ENCODE measurements around the gene FAM149A. TPM values are rescaled to one million over a fixed set of nuclear protein-coding genes. Genes with fewer than 3 reads are reported as not detected.

The FAM149A gene
- total RNA-seq, 1 donor from 2014 or later, result 9.8 TPM

DNA sequence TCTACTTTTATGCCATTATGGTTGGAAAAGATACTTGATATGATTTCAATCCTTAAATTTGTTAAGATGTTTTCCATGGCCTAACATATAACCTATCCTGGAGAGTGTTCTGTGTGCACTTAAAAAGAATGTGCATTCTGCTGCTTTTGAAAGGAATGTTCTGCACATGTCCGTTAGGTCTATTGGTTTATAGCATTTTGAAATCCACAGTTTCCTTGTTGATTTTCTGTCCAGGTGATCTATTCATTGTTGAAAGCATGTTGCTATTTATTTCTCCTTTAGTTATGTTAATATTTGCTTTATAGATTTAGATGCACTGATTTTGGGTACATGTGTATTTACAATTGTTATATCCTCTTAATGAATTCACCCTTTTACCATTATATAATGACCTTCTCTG lies 117.1 kb downstream of the FAM149A start:
- no peaks in the 10 kb centered on the region for H3K36me3 ChIP-seq
- TF ChIP-seq, protein P1, sequence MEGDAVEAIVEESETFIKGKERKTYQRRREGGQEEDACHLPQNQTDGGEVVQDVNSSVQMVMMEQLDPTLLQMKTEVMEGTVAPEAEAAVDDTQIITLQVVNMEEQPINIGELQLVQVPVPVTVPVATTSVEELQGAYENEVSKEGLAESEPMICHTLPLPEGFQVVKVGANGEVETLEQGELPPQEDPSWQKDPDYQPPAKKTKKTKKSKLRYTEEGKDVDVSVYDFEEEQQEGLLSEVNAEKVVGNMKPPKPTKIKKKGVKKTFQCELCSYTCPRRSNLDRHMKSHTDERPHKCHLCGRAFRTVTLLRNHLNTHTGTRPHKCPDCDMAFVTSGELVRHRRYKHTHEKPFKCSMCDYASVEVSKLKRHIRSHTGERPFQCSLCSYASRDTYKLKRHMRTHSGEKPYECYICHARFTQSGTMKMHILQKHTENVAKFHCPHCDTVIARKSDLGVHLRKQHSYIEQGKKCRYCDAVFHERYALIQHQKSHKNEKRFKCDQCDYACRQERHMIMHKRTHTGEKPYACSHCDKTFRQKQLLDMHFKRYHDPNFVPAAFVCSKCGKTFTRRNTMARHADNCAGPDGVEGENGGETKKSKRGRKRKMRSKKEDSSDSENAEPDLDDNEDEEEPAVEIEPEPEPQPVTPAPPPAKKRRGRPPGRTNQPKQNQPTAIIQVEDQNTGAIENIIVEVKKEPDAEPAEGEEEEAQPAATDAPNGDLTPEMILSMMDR (IDR thresholded peaks at IDR 0.05), result no peak
- TF ChIP-seq POLR2A (IDR thresholded peaks at IDR 0.05) (no peak), POLR2AphosphoS5 (IDR thresholded peaks at IDR 0.05; ENCODE audit: insufficient read depth in 1 of 2, low read depth in 1 of 2) (no peak)
- H3K9me3 ChIP-seq, result no peaks in the 10 kb centered on the region
- H3K27ac ChIP-seq, result no peak overlapping the region
- intact Hi-C loops (cut with DNase I), result no loop called here
- no peaks in the 10 kb centered on the region for H3K27me3 ChIP-seq
- DNase-seq (ENCODE audit: extremely low spot score in 2 of 2), result no peak
- H3K4me3 ChIP-seq, result no peak overlapping the region
- H3K4me1 ChIP-seq, result no peaks in the 10 kb centered on the region

Small RNA genes lying within 50 kb of the gene (small RNA-seq; reads per million reads assigned to genes)
- not detected for gene RF00322

Other genes starting within 250 kb of the FAM149A start
- 10.6 TPM for gene TLR3, start 35.5 kb upstream of the FAM149A start, total RNA-seq
- gene CYP4V2, start 86.9 kb downstream of the FAM149A start, total RNA-seq, result 18.2 TPM
- 0.98 TPM for gene KLKB1, start 122.8 kb downstream of the FAM149A start, total RNA-seq
- not detected for gene F11, start 161.5 kb downstream of the FAM149A start, total RNA-seq